H54 (cell line): Measurements from ENCODE around the gene GRPEL1.

ENCODE experiments used
- DNase-seq: peaks from one replicate; pipeline ENCODE4 v3.0.0; 2011; ENCODE audit warnings: low spot score, mixed read lengths; ENCODE audit not compliant: insufficient read length
- FAIRE-seq: peaks from 3 replicates; lab custom pipeline; 2011; peaks lifted over from hg19 to GRCh38; lab: Jason Lieb, UNC
- POLR2A ChIP-seq: IDR thresholded peaks from 2 replicates; pipeline ENCODE4 v1.6.1; 2011; ENCODE audit warnings: low read depth, mild to moderate bottlenecking, low read length

GRPEL1 gene

GRCh38 chr4:7052313-7052712, 15.6 kb downstream of the GRPEL1 start:
- DNase-seq (no peak), FAIRE-seq (no peak)
- TF ChIP-seq POLR2A, result no peak

- FAIRE-seq (no peak), DNase-seq (no peak)
- TF ChIP-seq POLR2A, result no peak
These were observed 16.0 kb downstream of the GRPEL1 start for GRCh38 chr4:7051905-7052304.

GRCh38 chr4:7051144-7051495, 16.7 kb downstream of the GRPEL1 start:
- FAIRE-seq (no peak), DNase-seq (no peak)

GRCh38 chr4:7050481-7051143, 17.3 kb downstream of the GRPEL1 start:
- no peak for FAIRE-seq
- DNase-seq, result no peak
- no peak for TF ChIP-seq POLR2A

More at GRCh38 chr4:7051144-7051495, 16.7 kb downstream of the GRPEL1 start:
- TF ChIP-seq POLR2A, result no peak

- DNase-seq (no peak), FAIRE-seq (no peak)
- TF ChIP-seq POLR2A, result no peak
These were observed 18.1 kb downstream of the GRPEL1 start for GRCh38 chr4:7049739-7050138.

- FAIRE-seq, result no peak
- no peak for DNase-seq
- TF ChIP-seq POLR2A, result no peak
These were observed 18.6 kb downstream of the GRPEL1 start for GRCh38 chr4:7049295-7049694.

- TF ChIP-seq POLR2A, result no peak
- FAIRE-seq (no peak), DNase-seq (no peak)
These were observed 19.2 kb downstream of the GRPEL1 start for GRCh38 chr4:7048642-7049041.

GRCh38 chr4:7046971-7047370, 20.9 kb downstream of the GRPEL1 start:
- FAIRE-seq (no peak), DNase-seq (no peak)
- no peak for TF ChIP-seq POLR2A

GRCh38 chr4:7045961-7046921, 21.6 kb downstream of the GRPEL1 start:
- DNase-seq, result no peak
- no peak for FAIRE-seq
- no peak for TF ChIP-seq POLR2A

GRCh38 chr4:7045553-7045952, 22.3 kb downstream of the GRPEL1 start:
- DNase-seq (no peak), FAIRE-seq (no peak)
- TF ChIP-seq POLR2A, result no peak

- no peak for DNase-seq
- no peak for FAIRE-seq
- TF ChIP-seq POLR2A, result no peak
These were observed 23.5 kb downstream of the GRPEL1 start for GRCh38 chr4:7044137-7044930.

GRCh38 chr4:7043284-7044136, 24.4 kb downstream of the GRPEL1 start, which contains the start of gene TADA2B:
TSS of gene TADA2B (plus strand) at chr4:7043372. CDS start at chr4:7043580, 208 bp downstream.
- DNase-seq (peak; percentile 65), FAIRE-seq (no peak)
- peak; percentile 60 for TF ChIP-seq POLR2A
